Measurements from ENCODE around the gene COG2. TPM values are rescaled to one million over a fixed set of nuclear protein-coding genes. Genes with fewer than 3 reads are reported as not detected.

The COG2 gene
- total RNA-seq, 1 experiment from 2014 or later: 21.5 TPM

DNA sequence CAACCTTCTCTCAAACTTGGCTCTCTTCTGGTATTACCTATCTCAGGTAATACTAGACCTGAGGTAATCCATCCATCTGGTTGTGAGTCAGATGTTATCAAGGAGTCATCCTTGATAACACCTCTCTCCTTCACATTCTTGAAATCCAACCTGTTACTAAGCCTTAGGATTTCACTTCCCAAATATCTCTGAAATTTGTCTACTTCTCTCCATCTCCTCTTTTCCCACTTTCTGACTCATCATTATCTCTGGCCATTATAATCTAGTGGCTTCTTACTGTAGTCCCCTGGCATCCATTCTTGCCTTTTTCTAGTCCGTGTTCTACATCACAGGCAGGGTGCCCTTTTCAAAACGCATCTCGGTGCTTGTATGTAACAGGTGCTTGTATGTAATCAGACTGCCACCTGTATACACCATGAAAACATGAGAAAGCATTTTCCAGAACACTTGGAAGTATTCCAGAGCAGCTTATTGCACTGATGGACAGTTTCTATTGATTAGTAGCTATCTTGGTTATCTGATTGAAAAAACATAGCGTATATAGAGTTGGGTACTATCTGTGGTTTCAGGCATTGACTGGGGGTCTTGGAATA is 4.5 kb downstream of the COG2 start:
- no TSS peak for BruUV-seq (replicated peaks)
- Histone ChIP-seq H3F3A (ENCODE audit: insufficient read depth, low read depth) (no peaks in the 10 kb centered on the region; the same call in 1 of the 2 replicates), H3K4me2 (no peak overlapping the region), H3K9me2 (ENCODE audit: insufficient read depth) (0 out of 2 replicates have a peak, but pooled peaks cover 3% of the 10 kb centered on the region), H3K27ac (no peak overlapping the region), H3K27me3 (ENCODE audit: insufficient read depth, low read depth) (no peaks in the 10 kb centered on the region), H3K36me3 (ENCODE audit: low read depth) (no peaks in the 10 kb centered on the region), H3K4me3 (no peak overlapping the region), H4K20me1 (ENCODE audit: insufficient read depth) (peaks cover 24% of the 10 kb centered on the region; the same call in 1 of the 2 replicates), H3K4me1 (replicated peaks; ENCODE audit: insufficient read depth) (peaks cover 14% of the 10 kb centered on the region), H3K79me2 (ENCODE audit: low read depth) (peaks cover 87% of the 10 kb centered on the region), H2AFZ (no peak overlapping the region), H3K9me3 (ENCODE audit: insufficient read depth, low read depth) (0 out of 2 replicates have a peak, but pooled peaks cover 6% of the 10 kb centered on the region)
- intact Hi-C loops (cut with micrococcal nuclease; ENCODE audit: unreplicated experiment): loop anchor here (10.0 kb wide), 1 partner anchor 688 kb away; the partner anchor contains the start of genes EXOC8 and SPRTN
- ChIA-PET CTCF (no interaction called here), POLR2A (ENCODE audit: unreplicated experiment) (no interaction called here)
- TF ChIP-seq, protein P1, sequence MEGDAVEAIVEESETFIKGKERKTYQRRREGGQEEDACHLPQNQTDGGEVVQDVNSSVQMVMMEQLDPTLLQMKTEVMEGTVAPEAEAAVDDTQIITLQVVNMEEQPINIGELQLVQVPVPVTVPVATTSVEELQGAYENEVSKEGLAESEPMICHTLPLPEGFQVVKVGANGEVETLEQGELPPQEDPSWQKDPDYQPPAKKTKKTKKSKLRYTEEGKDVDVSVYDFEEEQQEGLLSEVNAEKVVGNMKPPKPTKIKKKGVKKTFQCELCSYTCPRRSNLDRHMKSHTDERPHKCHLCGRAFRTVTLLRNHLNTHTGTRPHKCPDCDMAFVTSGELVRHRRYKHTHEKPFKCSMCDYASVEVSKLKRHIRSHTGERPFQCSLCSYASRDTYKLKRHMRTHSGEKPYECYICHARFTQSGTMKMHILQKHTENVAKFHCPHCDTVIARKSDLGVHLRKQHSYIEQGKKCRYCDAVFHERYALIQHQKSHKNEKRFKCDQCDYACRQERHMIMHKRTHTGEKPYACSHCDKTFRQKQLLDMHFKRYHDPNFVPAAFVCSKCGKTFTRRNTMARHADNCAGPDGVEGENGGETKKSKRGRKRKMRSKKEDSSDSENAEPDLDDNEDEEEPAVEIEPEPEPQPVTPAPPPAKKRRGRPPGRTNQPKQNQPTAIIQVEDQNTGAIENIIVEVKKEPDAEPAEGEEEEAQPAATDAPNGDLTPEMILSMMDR (conservative IDR thresholded peaks at IDR 0.05): no peak
- no peak for TF ChIP-seq EZH2 (IDR thresholded peaks at IDR 0.05; ENCODE audit: low read depth)
- DNase-seq: no peak

GRCh38 chr1:230647321-230647720 is 5.0 kb downstream of the COG2 start:
- no peak overlapping the region for H3K4me2 ChIP-seq
- 0 out of 2 replicates have a peak, but pooled peaks cover 3% of the 10 kb centered on the region for H3K9me2 ChIP-seq (ENCODE audit: insufficient read depth)
- BruUV-seq (replicated peaks): no TSS peak
- ChIA-PET CTCF (no interaction called here), POLR2A (ENCODE audit: unreplicated experiment) (no interaction called here)
- H3K27ac ChIP-seq: no peak overlapping the region
- intact Hi-C loops (cut with micrococcal nuclease; ENCODE audit: unreplicated experiment): loop anchor here (10.0 kb wide), 1 partner anchor 687 kb away; the partner anchor contains the start of genes EXOC8 and SPRTN
- no peaks in the 10 kb centered on the region; the same call in 1 of the 2 replicates for H3F3A ChIP-seq (ENCODE audit: insufficient read depth, low read depth)
- no peaks in the 10 kb centered on the region for H3K36me3 ChIP-seq (ENCODE audit: low read depth)
- no peak overlapping the region for H2AFZ ChIP-seq
- no peaks in the 10 kb centered on the region for H3K27me3 ChIP-seq (ENCODE audit: insufficient read depth, low read depth)
- H3K4me1 ChIP-seq (replicated peaks; ENCODE audit: insufficient read depth): peaks cover 14% of the 10 kb centered on the region
- H4K20me1 ChIP-seq (ENCODE audit: insufficient read depth): peaks cover 28% of the 10 kb centered on the region; the same call in 1 of the 2 replicates
- H3K4me3 ChIP-seq: no peak overlapping the region
- TF ChIP-seq, protein P1 (conservative IDR thresholded peaks at IDR 0.05): no peak
- TF ChIP-seq EZH2 (IDR thresholded peaks at IDR 0.05; ENCODE audit: low read depth): no peak
- DNase-seq: no peak
- peaks cover 92% of the 10 kb centered on the region for H3K79me2 ChIP-seq (ENCODE audit: low read depth)
- H3K9me3 ChIP-seq (ENCODE audit: insufficient read depth, low read depth): 0 out of 2 replicates have a peak, but pooled peaks cover 6% of the 10 kb centered on the region

GRCh38 chr1:230648114-230648513 is 5.8 kb downstream of the COG2 start:
- no peaks in the 10 kb centered on the region for H3K36me3 ChIP-seq (ENCODE audit: low read depth)
- no peak overlapping the region for H3K4me3 ChIP-seq
- DNase-seq: no peak
- no peaks in the 10 kb centered on the region for H3K27me3 ChIP-seq (ENCODE audit: insufficient read depth, low read depth)
- 0 out of 2 replicates have a peak, but pooled peaks cover 6% of the 10 kb centered on the region for H3K9me3 ChIP-seq (ENCODE audit: insufficient read depth, low read depth)
- no TSS peak for BruUV-seq (replicated peaks)
- H3K9me2 ChIP-seq (ENCODE audit: insufficient read depth): 0 out of 2 replicates have a peak, but pooled peaks cover 3% of the 10 kb centered on the region
- H4K20me1 ChIP-seq (ENCODE audit: insufficient read depth): peaks cover 28% of the 10 kb centered on the region; the same call in 1 of the 2 replicates
- H3K27ac ChIP-seq: no peak overlapping the region
- CTCF ChIA-PET: no interaction called here
- H3K4me2 ChIP-seq: no peak overlapping the region
- H3K79me2 ChIP-seq (ENCODE audit: low read depth): peaks cover 96% of the 10 kb centered on the region
- POLR2A ChIA-PET (ENCODE audit: unreplicated experiment): no interaction called here
- H2AFZ ChIP-seq: no peak overlapping the region
- peaks cover 14% of the 10 kb centered on the region for H3K4me1 ChIP-seq (replicated peaks; ENCODE audit: insufficient read depth)
- TF ChIP-seq EZH2 (IDR thresholded peaks at IDR 0.05; ENCODE audit: low read depth): no peak
- TF ChIP-seq, protein P1 (conservative IDR thresholded peaks at IDR 0.05): no peak
- intact Hi-C loops (cut with micrococcal nuclease; ENCODE audit: unreplicated experiment): loop anchor here (10.0 kb wide), 1 partner anchor 687 kb away; the partner anchor contains the start of genes EXOC8 and SPRTN
- no peaks in the 10 kb centered on the region; the same call in 1 of the 2 replicates for H3F3A ChIP-seq (ENCODE audit: insufficient read depth, low read depth)

Data from PC-9 (cell line).